Liver (tissue), 9 donors: ENCODE data around the gene SPP2. TPM values are rescaled to one million over a fixed set of nuclear protein-coding genes. Genes with fewer than 3 reads are reported as not detected.

ENCODE experiments used
- DNase-seq: peaks from one replicate; pipeline ENCODE4 v3.0.0-alpha.2; 2017; ENCODE audit warnings: low spot score
- H3K27ac ChIP-seq, 2 donors: one replicate each; pipeline ENCODE4 v1.7.0; 2013; ENCODE audit warnings: inconsistent platforms in 2 of 2, low read length in 2 of 2, control low read depth in 1 of 2, low read depth in 1 of 2, mild to moderate bottlenecking in 1 of 2
- H3K27me3 ChIP-seq, 4 donors: one replicate each; pipeline versions ENCODE4 v1.6.1 to v1.7.0; 2013; ENCODE audit warnings: low read length in 3 of 4, inconsistent platforms in 1 of 4, mild to moderate bottlenecking in 1 of 4, moderate library complexity in 1 of 4; ENCODE audit not compliant: control insufficient read depth in 4 of 4, insufficient read depth in 4 of 4
- H3K36me3 ChIP-seq, 4 donors: one replicate each; pipeline versions ENCODE4 v1.6.1 to v1.7.0; 2013; ENCODE audit warnings: low read length in 3 of 4, mild to moderate bottlenecking in 3 of 4, low read depth in 1 of 4, moderate library complexity in 1 of 4; ENCODE audit not compliant: control insufficient read depth in 4 of 4, insufficient read depth in 3 of 4
- H3K4me1 ChIP-seq, 4 donors: one replicate each; pipeline versions ENCODE4 v1.6.1 to v1.7.0; 2013; ENCODE audit warnings: low read length in 3 of 4, mild to moderate bottlenecking in 3 of 4, moderate library complexity in 1 of 4; ENCODE audit not compliant: control insufficient read depth in 4 of 4, insufficient read depth in 4 of 4
- H3K4me3 ChIP-seq, 3 donors: one replicate each; pipeline versions ENCODE4 v1.6.1 to v1.7.0; 2013; ENCODE audit warnings: low read length in 3 of 3, control low read depth in 1 of 3, low read depth in 1 of 3, mild to moderate bottlenecking in 1 of 3
- H3K9ac ChIP-seq, 2 donors: one replicate each; pipeline ENCODE4 v1.7.0; 2013; ENCODE audit warnings: low read length in 2 of 2, mild to moderate bottlenecking in 2 of 2, moderate library complexity in 2 of 2, control low read depth in 1 of 2, low read depth in 1 of 2
- H3K9me3 ChIP-seq, 4 donors: one replicate each; pipeline versions ENCODE4 v1.6.1 to v1.7.0; 2013; ENCODE audit warnings: low read length in 3 of 4; ENCODE audit not compliant: control insufficient read depth in 4 of 4
- CTCF ChIP-seq: fragments of 150-350 bp; IDR thresholded peaks from 2 replicates; pipeline ENCODE4 v1.5.1; 2017; ENCODE audit warnings: improper control_type of control experiment, low read depth, low read length; ENCODE audit not compliant: missing input control
- EGR1 ChIP-seq, 2 donors: IDR thresholded peaks; 2 replicates each; pipeline ENCODE4 v1.6.1; 2016 to 2018; ENCODE audit warnings: antibody characterized with exemption in 2 of 2, low read depth in 2 of 2
- FOXA1 ChIP-seq: IDR thresholded peaks from 2 replicates; pipeline ENCODE4 v1.6.1; 2016; ENCODE audit warnings: antibody characterized with exemption
- GABPA ChIP-seq, 2 donors: IDR thresholded peaks in 1 of 2; conservative IDR thresholded peaks in 1 of 2; 2 replicates each; pipeline ENCODE4 v1.6.1; 2016; ENCODE audit warnings: antibody characterized with exemption in 2 of 2, mild to moderate bottlenecking in 1 of 2, moderate library complexity in 1 of 2
- HNF4A ChIP-seq, 2 donors: conservative IDR thresholded peaks; 2 replicates each; pipeline ENCODE4 v1.6.1; 2016; ENCODE audit warnings: antibody characterized with exemption in 2 of 2, mild to moderate bottlenecking in 2 of 2
- HNF4G ChIP-seq: IDR thresholded peaks from 2 replicates; pipeline ENCODE4 v1.6.1; 2016; ENCODE audit warnings: antibody characterized with exemption
- JUND ChIP-seq, 2 donors: IDR thresholded peaks; 2 replicates each; pipeline ENCODE4 v1.6.1; 2016; ENCODE audit warnings: antibody characterized with exemption in 2 of 2
- MAX ChIP-seq: IDR thresholded peaks from 2 replicates; pipeline ENCODE4 v1.6.1; 2016; ENCODE audit warnings: antibody characterized with exemption
- RAD21 ChIP-seq, 2 donors: IDR thresholded peaks; 2 replicates each; pipeline ENCODE4 v1.6.1; 2016; ENCODE audit warnings: antibody characterized with exemption in 2 of 2, mild to moderate bottlenecking in 2 of 2
- REST ChIP-seq: IDR thresholded peaks from 2 replicates; pipeline ENCODE4 v1.6.1; 2016; ENCODE audit warnings: antibody characterized with exemption, mild to moderate bottlenecking
- RXRA ChIP-seq, 2 donors: IDR thresholded peaks; 2 replicates each; pipeline ENCODE4 v1.6.1; 2017 to 2018; ENCODE audit warnings: antibody characterized with exemption in 2 of 2, mild to moderate bottlenecking in 1 of 2
- YY1 ChIP-seq: IDR thresholded peaks from 2 replicates; pipeline ENCODE4 v1.6.1; 2016; ENCODE audit warnings: antibody characterized with exemption, mild to moderate bottlenecking
- WGBS: extraction: QIAGEN DNeasy Blood & Tissue Kit; methylation state at CpG from one replicate; pipeline ENCODE4 v1.1.7; 2013; 5-methylcytosine and 5-hydroxymethylcytosine counted together
- polyA plus RNA-seq, 2 donors: library from polyadenylated mRNA; stranded (reverse) in 1 of 2; unstranded in 1 of 2; fragments of 200-250 nt in 1 of 2; fragments of >200 nt in 1 of 2; fragmentation: Nextera tagmentation in 1 of 2; extraction: Ambion mirVana in 1 of 2; gene quantifications; one replicate each; pipeline versions ENCODE4 v1.2.1 to v1.2.3, GENCODE V29; 2013 to 2015
- total RNA-seq, 2 donors: library from RNA; depleted of rRNA; stranded (reverse); fragments of >200 nt; gene quantifications; one replicate each; pipeline ENCODE4 v1.2.3, GENCODE V29; 2014
- donor health status: healthy.
- donor health status: healthy.
- donor health status: healthy.
- donor health status: healthy.
- donor health status: healthy.

Gene SPP2
- total and polyA plus RNA-seq, 4 donors: 76.7 to 584 (median 147) TPM

DNA sequence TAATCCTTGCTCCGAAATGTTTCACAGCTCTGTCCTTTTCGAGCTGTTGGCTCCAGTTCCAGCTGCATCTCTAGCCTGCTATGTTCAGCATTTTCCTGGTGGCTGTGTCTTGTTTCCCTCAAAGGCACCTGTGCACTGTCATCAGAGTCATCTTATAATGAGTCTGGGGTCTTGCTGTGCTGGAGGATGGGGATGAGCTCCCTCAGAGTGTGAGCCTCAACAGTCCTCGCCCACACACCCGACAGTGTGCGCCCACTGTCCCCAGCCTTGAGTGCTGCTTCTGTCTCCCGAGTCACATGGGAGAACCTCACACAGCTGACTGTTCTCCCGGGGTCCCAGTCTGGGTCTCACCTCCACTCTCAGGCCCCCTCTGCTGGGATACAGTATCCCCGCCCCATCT is 25.4 kb downstream of the SPP2 start:
- Histone ChIP-seq H3K4me3 (no peak overlapping the region), H3K9me3 (no peaks in the 10 kb centered on the region), H3K27ac (no peak overlapping the region), H3K27me3 (no peaks in the 10 kb centered on the region), H3K4me1 (peaks cover 0 to 5% (median 0%) of the 10 kb centered on the region in 4 donors), H3K36me3 (peaks cover 0 to 25% (median 16%) of the 10 kb centered on the region in 4 donors), H3K9ac (no peak overlapping the region)
- 92% methylated on average over 8 of the region's 8 CpGs for WGBS
- DNase-seq: no peak
- TF ChIP-seq JUND (IDR thresholded peaks at IDR 0.05) (no peak), MAX (no peak), GABPA (IDR thresholded peaks at IDR 0.05 in 1 of 2, conservative IDR thresholded peaks at IDR 0.05 in 1 of 2) (no peak), RAD21 (IDR thresholded peaks at IDR 0.05) (no peak), FOXA1 (no peak), REST (no peak), HNF4G (no peak), RXRA (IDR thresholded peaks at IDR 0.05) (no peak)

DNA sequence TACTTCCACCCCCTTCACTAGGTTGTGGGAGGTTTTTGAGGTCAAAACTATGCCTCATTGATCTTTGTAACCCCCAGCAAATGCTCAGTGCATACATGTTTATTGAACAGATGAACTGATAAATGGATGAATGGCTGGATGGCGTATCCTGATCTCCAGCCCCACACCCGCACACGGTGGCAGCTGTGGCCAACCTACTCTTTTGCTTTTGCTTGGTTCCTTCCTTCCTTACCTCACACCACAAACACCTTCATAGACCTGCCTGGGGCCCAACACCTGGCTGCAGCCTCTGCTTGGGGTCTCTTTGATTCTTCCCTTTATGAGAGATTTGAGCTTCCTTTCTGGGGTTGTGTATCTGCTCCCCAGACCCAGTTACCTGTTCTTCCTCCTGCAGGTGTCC is 25.9 kb downstream of the SPP2 start:
- no peak for DNase-seq

GRCh38 chr2:234078129-234078528 is 27.6 kb downstream of the SPP2 start:
- Histone ChIP-seq H3K9me3 (no peaks in the 10 kb centered on the region), H3K27me3 (no peaks in the 10 kb centered on the region), H3K27ac (no peak overlapping the region), H3K4me1 (peaks cover 7 to 14% (median 13%) of the 10 kb centered on the region in 4 donors), H3K36me3 (peaks cover 0 to 11% (median 6%) of the 10 kb centered on the region in 4 donors), H3K4me3 (no peak overlapping the region), H3K9ac (no peak overlapping the region)
- 91% methylated on average over 2 of the region's 2 CpGs for WGBS
- no peak for DNase-seq
- TF ChIP-seq JUND (IDR thresholded peaks at IDR 0.05): no peak
- no peak for TF ChIP-seq EGR1 (IDR thresholded peaks at IDR 0.05; ENCODE audit: low read depth in 2 of 2)
- TF ChIP-seq CTCF: no peak
- no peak for TF ChIP-seq FOXA1
- no peak for TF ChIP-seq RXRA (IDR thresholded peaks at IDR 0.05)
- no peak for TF ChIP-seq REST

More for the DNA sequence above, 25.9 kb downstream of the SPP2 start:
- Histone ChIP-seq H3K9me3 (no peaks in the 10 kb centered on the region), H3K27ac (no peak overlapping the region), H3K36me3 (peaks cover 0 to 20% (median 12%) of the 10 kb centered on the region in 4 donors), H3K27me3 (no peaks in the 10 kb centered on the region), H3K4me3 (no peak overlapping the region), H3K4me1 (peaks cover 0 to 5% (median under 1%) of the 10 kb centered on the region in 4 donors), H3K9ac (no peak overlapping the region)
- peak in 1 of 2 donors; percentile 7 for TF ChIP-seq RAD21 (IDR thresholded peaks at IDR 0.05)
- TF ChIP-seq YY1: no peak
- peak; percentile 30 to 48 for TF ChIP-seq RXRA (IDR thresholded peaks at IDR 0.05)
- no peak for TF ChIP-seq HNF4G
- TF ChIP-seq JUND (IDR thresholded peaks at IDR 0.05): no peak
- peak in 1 of 2 donors; percentile 12 for TF ChIP-seq HNF4A (conservative IDR thresholded peaks at IDR 0.05)
- 75% methylated on average over 3 of the region's 3 CpGs for WGBS
